Measurements from ENCODE around the gene CCDC188. TPM values are rescaled to one million over a fixed set of nuclear protein-coding genes. Genes with fewer than 3 reads are reported as not detected.

CCDC188 gene
- total RNA-seq, 1 experiment from 2014 or later: not detected

DNA sequence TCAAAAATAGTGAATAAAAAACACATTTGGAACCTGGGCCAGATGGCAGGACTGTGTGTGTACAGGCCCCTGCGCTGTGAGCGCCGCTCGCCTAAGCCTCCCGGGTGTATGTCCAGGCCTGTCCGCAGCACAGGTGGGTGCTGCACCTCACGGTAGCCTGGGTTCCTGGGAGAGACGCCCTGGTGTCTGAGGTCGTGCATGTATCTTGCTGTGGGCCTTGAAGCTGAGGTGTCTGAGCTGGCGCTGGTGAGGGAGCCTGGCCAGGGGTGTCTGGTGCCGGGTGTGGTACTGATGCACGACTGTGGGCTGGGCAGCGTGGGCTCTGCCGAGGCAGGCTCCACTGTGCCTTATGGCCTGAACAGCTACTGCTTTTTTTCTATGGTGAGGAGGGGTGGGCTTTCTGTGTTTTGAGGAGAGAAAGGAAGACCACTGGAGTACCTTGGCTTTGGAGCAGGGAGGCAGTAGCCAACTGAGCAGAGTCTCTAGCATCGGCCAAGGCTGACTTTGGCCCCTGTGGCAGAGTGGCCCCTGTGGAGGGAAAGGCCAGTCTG, 23.5 kb downstream of the CCDC188 start:
- no peak for DNase-seq (ENCODE audit: low spot score)
- in situ Hi-C loops (cut with HindIII; ENCODE audit: low sequenced_read_pairs): no loop called here

DNA sequence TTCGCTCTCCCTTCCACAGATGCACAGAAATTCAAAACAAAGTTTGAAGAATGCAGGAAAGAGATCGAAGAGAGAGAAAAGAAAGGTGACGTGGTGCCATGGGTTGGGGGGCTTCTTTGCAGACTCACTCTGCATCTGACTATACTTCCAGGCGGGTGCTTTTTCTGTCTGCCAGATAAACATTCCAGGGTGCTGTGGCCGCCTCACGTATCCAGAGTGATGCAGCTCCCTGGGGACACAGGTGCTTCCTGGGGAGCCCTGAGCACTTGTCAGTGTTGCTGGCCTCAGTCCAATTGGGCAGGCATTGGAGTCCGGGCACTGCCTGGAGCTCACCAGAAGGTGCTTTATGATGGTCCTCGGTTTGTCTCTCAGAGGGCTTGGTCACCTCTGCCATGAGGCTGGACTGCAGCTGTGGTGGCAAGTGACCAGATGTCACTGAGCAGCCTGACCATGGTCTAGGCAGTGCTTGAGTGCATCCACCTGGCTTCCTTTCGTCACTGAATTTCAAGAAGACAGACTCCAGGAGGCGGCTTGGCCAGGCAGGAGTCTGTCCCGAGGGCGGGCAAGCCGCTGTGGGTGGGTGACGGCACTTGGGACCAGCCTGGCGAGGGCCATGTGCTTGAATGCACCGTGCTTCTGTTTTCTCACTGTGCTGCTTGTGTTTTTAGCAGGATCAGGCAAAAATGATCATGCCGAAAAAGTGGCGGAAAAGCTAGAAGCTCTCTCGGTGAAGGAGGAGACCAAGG, 24.4 kb downstream of the CCDC188 start:
- no peak for DNase-seq (ENCODE audit: low spot score)
- in situ Hi-C loops (cut with HindIII; ENCODE audit: low sequenced_read_pairs): no loop called here

DNA sequence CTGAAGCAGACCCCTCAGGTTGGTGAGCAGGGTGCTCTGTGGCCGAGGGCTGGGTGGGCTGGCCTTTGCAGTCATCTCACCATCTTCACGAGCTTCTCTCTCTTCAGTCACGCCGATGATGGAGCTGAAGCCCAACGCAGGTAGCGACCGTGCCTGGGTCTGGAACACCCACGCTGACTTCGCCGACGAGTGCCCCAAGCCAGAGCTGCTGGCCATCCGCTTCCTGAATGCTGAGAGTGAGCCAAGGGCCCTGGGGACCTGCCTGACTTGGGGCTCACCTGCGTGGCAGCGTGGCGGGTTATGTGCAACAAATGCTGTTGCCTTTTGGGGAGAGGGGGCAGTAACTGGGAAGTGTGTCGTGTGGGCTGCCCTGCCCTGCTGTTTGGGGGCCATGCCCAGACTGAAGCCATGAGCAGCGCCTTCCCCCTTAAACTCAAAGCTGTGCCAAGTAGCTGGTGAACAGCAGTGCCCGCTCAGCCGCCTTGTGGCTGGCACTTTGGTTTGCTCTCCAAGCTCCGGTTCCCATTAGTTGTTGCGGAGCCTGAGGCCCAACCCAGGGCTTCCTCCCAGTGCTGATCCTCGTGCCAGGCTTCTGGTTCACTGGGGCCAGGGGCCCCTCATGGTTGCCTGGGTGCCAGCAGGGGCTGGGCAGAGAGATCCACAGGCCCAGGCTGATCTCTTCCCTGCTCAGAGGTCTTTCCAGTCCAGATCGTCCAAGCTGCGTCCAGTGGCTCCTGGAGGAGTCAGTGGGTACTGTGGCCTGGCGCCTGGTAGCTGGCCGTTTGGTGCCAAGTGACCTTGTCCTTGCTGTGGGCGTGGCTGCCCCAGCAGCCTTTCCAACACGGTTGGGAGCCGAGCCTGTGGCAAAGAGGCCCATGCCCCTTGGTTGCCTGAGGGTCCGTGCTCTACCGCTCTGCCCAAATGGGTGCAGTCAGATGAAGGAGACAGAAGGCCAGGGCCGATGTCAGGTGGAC, 25.4 kb downstream of the CCDC188 start:
- no peak for DNase-seq (ENCODE audit: low spot score)
- in situ Hi-C loops (cut with HindIII; ENCODE audit: low sequenced_read_pairs): no loop called here

DNA sequence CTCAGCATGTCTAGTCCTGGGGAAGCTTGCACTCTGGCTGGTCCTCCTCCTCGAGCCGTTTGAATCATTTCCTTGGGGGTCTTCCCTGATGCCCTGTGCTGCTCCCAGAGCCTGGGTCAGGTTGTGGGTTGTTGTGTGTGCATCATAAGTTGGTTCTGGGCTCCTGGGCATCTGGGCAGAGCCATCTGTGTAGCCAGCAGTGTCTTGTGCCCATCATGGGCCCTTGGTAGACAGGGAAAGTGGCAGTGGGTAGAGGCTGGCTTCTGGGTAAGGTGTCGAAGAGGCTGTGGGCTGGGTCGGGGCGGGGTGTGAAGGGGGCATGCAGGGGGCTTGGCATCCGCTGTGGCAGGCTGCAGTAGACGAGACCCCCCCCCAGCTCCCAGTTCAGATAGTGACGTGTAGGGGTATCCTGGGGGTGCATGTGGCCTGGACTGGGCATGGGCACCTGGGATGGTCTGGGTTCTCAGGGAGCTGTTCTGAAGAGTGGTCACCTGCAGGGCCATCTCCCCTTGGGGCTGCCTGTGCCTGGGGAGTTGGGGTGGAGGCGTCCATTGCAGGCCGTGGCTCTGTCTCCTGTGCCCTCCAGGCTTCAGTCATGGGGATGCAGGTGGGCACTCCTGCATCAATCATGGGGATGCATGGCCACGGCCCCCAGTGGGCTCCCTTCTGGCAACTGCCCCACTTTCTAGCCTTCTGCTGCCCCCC, 26.6 kb downstream of the CCDC188 start:
- no peak for DNase-seq (ENCODE audit: low spot score)
- in situ Hi-C loops (cut with HindIII; ENCODE audit: low sequenced_read_pairs): no loop called here

DNA sequence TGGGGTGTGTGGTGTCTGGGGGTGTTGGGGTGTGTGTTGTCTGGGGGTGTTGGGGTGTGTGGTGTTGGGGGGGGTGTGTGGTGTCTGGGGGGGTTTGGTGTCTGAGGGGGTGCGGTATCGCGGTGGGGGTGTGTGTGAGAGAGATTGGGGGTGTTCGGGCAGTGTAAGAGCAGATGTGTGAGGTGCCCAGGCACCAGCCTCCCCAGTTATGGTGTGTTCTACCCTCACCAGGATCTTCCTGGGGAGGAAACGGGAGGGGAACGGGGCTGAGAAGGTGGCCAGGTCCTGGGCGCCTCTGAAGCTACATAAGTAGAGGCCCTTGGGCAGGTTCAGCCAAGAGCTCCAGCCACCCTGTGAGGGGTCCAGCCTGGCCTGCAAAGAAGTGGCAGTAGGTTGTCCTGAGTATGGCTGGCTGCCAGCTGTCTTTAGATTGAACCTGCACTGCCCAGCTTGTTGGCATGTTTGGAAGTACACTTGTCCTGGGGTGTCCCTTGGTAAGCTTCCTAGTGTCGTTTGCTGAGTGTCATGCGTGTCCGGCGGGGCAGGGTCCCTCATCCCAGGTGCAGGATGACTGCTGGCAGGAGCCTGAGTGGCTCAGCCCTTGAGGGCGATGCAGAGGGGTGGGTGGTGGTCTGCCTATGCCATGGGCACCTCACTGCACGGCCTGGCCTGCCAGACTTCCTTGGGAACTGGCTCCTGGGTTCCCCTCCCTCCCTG, 27.3 kb downstream of the CCDC188 start:
- no peak for DNase-seq (ENCODE audit: low spot score)
- in situ Hi-C loops (cut with HindIII; ENCODE audit: low sequenced_read_pairs): no loop called here

DNA sequence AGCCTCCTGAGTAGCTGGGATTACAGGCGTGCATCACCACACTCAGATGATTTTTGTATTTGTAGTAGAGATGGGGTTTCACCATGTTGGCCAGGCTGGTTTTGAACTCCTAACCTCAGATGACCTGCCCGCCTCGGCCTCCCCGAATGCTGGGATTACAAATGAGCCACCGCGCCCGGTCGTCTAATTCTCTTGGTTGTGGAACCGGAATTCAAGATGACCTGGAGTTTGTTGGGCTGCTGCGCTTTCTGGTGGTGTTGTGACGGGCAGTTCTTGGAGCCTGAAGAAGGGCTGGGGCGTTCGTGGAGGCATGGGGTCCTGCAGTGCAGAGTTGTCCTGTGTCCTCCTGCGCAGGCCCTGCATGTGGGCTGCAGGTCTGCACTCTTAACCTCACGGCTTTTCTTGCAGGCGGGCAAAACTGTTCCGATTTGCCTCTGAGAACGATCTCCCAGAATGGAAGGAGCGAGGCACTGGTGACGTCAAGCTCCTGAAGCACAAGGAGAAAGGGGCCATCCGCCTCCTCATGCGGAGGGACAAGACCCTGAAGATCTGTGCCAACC, 28.9 kb downstream of the CCDC188 start:
- DNase-seq (ENCODE audit: low spot score): no peak
- in situ Hi-C loops (cut with HindIII; ENCODE audit: low sequenced_read_pairs): no loop called here

DNA sequence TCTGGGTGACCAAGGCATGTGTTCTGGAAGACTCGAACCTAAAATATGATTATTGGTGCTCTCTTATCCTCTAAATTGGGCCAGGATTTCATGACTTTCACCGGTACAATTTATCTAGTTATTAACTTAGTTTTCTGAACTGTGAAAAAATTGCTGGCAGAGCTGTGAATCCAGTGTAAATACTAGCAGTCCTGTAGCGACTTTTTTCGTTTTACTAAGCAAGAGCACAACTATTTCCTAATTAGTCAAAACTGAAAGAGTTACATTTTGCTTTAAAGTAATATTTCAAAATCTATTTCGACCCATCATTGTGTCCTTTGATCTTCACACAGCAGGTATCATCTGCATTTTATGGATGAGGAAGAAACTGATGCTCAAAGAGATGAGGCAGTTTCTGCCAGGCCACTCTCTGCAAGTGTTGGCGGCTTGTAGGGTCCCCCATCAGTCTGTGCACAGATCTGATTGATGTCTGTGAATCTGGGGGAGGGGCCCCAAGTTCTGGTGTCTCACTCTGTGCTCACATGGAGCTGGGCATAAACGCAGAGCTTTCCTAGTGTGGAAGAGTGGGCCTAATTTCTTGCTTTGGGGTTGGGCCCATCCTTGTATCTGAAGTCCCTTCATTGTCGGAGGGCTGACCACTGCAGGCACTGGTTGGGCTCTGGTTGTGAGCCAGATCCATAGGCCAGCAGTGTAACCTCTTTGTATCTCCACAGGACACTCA, 32.4 kb downstream of the CCDC188 start:
- in situ Hi-C loops (cut with HindIII; ENCODE audit: low sequenced_read_pairs): no loop called here
- DNase-seq (ENCODE audit: low spot score): no peak

DNA sequence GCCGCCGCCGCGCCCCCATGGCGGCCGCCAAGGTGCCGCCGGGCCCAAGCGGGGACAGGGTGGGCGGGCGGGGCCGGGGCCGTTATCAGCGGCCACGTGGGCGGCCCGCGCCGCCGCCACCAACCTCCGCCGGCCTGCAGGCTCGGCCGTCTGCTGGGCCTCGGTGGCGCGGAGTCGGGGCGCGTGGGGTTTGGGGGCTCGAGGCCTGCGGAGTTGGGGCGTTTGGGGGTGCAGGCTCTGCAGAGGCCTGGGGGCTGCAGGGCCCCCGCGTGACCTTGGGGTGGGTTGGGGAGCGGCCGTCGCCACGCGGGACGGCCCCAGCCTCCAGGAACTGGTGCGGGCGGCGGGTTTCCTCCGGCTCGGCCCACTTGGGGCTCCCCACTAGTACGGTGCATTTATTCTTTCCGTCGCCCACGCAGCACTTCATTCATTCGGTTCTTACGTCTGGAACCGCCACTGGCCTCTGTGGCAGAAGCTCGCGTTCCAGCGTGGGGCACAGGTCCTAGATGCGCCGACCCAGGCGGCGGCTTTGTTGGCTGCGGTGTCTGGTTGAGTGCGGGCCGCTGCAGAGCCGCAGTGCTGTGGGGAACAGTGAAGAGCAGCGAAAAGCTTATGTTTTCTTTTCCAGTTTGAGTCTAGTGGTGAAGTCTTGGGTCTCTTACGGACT, 33.1 kb downstream of the CCDC188 start:
- DNase-seq (ENCODE audit: low spot score): no peak
- in situ Hi-C loops (cut with HindIII; ENCODE audit: low sequenced_read_pairs): no loop called here

DNA sequence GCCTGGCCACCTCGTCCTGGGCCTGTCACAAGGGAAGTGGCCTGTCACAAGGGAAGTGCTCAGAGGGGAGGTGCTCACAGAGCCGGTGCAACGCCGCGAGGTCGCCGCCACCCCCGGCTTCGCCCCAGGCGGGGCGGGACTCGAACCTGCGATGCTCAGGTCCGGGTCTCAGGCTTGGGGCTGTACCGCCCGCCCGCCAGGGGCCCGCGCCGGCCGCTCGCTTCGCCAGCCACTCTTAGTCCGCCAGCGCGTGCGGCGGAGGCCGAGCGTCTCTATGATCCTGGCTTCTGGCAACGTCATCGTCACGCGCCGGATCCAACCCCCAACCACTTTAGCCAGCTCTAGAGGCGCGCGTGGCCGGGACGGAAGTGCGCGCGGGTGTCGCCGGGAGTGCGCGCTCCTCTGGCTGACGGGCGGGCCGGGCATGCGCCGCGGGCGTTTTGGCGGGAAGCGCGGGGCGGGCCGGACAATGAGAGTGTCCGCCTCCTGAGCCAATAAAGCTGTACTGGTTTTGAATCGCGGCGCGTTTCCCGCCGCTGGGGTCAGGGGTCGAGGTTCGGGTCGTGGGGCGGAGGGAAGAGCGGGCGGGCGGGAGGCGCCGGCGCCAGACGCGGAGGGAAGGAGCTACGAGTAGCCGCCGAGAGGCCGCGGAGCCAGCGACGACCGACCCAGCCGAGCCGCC, 33.8 kb downstream of the CCDC188 start, which contains the start of gene TRMT2A:
TRMT2A (minus strand) TSS at position 276 of the 682 bp plus-strand sequence. CDS start 320 bp downstream, outside the sequence.
- in situ Hi-C loops (cut with HindIII; ENCODE audit: low sequenced_read_pairs): no loop called here
- peak; percentile 95 for DNase-seq (ENCODE audit: low spot score)

DNA sequence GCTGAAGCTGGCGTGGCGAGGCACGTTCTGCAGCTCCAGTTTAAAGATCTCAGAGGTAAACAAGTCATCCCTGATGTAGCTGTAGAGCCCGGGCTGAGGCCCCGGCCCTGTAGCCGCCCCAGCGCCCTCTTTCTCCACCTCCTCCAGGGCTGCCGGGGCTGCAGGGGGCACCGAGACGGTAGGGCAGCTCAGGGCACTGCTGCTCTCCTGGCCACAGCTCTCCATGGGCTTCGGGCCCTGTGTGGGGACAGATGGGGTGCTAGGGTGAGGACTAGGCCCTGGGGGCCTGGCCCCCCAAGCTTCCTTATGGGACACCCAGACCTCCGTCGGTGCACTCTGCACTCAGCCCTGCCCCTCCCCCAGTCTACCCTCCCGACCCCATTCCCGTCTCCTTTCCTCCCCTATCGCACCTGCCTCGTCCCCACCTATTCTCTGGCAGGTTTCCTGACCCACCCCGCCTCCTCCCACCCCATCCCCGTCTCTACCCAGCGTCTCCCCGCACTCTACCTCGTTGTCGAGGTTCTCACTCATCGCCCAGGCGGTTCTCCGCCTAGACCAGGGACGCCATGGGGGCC, 34.4 kb downstream of the CCDC188 start:
- no peak for DNase-seq (ENCODE audit: low spot score)
- in situ Hi-C loops (cut with HindIII; ENCODE audit: low sequenced_read_pairs): no loop called here

DNA sequence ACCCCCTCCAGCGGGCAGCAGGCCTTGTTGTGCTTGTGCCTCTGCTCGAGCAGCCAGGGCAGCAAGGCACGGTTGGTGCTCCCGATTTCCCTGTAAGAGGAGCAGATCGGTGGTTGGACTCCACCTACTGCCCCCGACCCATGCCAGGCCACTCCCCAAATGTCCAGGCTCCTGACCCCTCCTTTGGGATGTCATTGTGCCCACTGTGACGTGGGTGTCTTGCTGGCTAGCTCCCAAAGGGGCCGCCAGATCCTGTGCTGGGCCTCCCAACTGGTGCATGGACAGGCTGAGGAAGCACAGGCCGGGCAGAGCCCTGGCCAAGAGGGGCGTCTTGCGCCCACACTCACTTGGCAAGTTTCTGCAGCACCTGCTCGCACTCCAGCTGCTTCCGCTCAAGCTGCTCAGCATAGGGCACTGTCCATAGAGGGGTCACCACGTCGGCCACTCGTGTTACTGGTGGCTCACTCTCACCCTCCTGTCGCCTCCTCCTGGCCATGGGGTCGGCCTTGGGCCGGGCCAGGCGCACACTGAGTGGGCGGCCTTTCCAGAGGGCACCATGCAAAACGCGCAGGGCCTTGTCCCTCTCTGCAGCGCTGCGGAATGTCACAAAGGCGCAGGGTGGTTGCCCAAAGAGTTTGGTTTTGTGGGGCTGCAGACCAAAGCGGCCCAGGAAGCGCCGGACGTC, 35.0 kb downstream of the CCDC188 start, which contains the start of gene RANBP1:
RANBP1 (plus strand) TSS at position 414 of the 685 bp plus-strand sequence; CDS start at position 495, 81 bp downstream.
- DNase-seq (ENCODE audit: low spot score): no peak
- in situ Hi-C loops (cut with HindIII; ENCODE audit: low sequenced_read_pairs): no loop called here

DNA sequence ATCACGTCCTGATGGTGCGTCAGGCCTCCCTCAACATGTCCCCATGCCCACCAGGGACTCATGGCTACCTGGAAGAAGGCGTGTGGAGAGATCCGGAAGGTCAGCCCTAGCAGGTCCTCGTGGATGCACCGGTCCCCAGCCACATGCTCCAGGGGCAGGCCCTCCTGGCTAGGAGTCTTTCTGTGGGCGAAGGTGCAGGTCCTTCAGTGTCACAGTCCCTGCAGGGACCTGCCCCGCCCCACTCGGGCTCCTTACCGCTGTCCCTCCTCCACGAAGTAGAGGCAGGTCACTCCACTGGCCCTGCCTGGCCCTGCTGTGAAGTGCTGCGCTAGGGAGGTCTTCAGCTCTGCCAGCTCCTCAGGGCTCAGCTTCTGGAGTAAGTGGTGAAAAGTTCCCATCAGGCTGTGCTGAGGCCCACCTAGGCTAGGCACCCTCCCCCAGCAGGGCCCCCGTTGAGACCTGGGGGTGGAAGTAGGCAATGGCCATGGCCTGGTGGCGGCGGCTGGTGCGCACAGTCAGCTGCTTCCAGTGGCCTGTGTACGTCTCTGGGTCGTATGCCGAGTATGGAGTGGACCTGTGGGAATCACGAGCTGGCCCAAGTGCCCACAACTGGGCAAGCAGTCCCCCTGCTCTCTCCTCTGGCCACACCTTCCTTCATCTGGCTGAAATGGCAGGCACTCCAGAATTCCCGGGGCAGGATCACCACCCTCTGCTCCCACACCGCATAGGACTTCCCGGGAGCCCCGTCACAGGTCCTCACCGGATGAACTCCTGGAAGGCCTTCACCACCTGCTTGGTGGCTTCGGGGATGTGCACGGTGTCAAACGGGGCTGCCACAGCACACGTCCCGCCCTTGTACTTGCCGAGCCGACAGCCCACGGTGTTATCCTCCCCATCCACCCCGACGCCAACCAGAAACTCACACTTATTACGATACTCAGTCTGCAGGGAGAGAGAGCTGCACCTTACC, 36.1 kb downstream of the CCDC188 start:
- in situ Hi-C loops (cut with HindIII; ENCODE audit: low sequenced_read_pairs): no loop called here
- DNase-seq (ENCODE audit: low spot score): no peak

DNA sequence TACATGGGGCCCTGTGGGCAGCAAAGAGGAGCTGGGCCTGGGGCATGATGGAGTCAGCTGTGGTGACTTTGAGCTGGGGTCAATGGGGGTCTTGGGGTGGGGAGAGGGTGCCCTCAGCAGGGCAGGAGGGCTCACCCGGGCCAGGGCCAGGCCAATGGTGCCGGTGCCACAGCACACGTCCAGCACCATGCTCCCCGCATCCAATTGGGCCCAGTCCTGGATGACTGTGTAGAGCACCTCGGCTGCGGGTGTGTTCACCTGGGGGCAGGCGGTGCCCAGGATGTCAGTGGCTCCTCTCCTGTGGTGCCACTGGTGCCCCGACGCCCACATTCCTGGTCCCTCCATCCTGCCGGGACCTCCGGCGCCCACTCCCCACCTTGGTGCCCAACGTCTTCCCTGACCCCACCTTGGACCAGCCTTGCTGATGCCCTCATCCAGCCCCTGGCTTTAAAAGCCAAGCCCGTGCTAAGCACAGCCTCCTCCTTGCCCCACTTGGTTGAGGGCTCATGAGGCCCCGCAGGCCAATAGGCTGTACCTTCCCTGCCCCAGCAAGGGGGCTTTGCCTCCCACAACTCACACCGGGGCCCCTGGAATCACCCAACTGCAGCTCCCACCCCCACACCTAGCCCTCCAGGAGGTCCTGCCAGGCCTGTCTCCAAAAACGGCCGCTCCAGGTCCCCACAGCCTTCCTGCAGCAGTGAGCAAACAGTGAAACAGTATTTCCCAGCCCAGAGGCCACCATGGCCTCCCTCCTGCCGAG, 37.1 kb downstream of the CCDC188 start:
- in situ Hi-C loops (cut with HindIII; ENCODE audit: low sequenced_read_pairs): no loop called here
- no peak for DNase-seq (ENCODE audit: low spot score)

Measured in G401 (cell line).